Medulla oblongata (tissue), 1 donor: ENCODE measurements around the gene ANKRD55.
"Not testable (repeated sequence)": the region's sequence is repeated elsewhere in the genome, so short reads cannot be mapped to it uniquely, and the experiment has no call there.

Experiments used
- DNase-seq: peaks from one replicate; pipeline ENCODE4 v3.0.0-alpha.2; 2015; ENCODE audit errors: extremely low spot score

ANKRD55 gene

DNA sequence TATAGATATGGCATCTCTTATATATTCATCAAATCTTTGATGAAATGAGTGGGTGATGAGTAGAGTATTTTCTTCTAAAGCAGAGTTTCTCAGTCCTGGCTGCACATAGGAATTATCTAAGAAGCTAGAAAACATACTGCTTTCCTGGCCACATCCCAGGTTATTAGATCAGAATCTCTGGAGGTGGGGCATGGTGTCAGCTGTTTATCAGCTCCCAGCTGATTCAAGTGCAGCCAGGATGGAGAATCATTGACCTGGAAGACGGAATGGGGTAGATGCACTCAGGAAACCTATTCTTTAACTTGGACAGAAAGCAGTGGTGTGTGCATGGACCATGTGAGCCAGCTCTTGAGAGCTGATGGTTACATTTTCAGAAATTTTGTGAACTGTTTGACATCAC, 130.2 kb downstream of the ANKRD55 start:
- no peak for DNase-seq

DNA sequence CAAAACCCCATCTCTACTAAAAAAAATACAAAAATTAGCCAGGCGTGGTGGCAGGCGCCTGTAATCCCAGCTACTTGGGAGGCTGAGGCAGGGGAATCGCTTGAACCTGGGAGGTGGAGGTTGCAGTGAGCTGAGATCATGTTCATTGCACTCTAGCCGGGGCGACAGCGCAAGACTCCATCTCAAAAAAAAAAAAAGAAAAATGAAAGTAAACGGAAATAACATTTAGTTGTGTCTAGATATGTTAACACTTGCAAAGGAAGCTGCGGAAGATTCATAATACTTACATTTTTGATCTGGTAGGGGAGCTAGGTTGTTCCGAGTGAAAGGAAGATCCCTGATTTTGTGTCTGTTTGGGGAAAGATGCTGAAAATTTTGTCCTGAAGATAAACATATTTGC, 130.9 kb downstream of the ANKRD55 start:
- DNase-seq, result not testable (repeated sequence)

DNA sequence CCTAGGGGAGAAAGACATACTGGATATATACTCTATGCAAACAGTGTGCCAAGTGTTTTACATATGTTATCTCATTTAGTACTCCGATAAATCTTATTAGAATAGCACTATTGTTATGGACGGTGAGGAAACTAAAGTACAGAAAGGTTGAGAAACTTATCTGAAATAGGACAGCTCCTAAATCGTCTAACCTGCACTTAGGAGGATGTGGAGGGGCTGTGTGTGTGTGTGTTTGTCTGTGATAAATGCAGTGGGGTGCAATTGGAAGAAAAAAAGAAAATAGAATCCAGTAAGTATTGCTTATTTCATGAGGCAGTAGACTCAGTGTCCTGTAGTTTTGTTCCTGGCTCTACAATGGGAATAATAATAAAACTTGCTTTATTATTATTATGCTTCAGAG, 131.9 kb downstream of the ANKRD55 start:
- DNase-seq, result no peak

- no peak for DNase-seq
These were observed 132.5 kb downstream of the ANKRD55 start for GRCh38 chr5:56100439-56101176.

- DNase-seq, result no peak
These were observed 133.8 kb downstream of the ANKRD55 start for GRCh38 chr5:56099346-56099745.

DNA sequence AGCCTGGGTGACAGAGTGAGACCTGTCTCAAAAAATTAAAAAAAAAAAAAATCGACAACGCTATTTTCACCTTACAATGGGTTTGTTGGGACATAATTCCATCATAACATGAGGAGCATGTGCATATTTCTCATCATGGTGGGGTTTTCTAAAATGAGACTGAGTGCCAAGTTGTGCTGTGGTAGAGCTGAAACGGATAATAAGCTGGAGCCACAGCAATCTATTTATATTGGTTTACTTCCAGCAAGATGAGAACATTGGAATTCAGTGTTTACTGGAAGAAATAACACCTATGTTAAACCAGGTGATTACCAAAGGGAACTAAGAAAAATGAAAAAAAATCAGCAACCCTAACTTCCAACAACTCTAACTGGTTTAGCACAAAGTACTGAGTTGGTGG, 136.1 kb downstream of the ANKRD55 start:
- DNase-seq, result no peak

DNA sequence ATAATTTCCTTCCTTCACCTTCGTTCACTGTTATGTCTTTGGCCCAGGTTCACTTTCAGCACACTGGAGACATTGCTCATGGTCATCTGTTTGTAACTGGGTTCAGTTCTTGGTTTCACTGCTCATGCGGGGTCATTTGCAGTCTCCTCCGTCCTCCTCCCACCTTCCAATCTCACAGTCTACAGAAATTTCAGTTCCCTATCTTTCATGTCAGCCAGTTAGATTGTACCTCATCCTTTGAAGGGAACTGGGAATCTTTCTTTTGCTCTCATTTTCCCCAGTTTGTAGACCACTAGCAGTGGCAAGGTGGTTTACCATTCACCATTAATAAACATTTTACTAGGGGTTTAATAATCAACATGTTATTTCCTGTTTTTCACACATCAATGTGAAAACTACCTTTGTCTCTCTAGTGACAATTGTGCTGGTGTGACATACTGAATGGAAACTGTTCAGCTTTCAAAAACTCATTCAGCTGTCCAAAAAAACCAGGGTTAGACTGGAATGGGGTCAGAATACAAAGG, 137.5 kb downstream of the ANKRD55 start:
- DNase-seq, result peak; percentile 65

DNA sequence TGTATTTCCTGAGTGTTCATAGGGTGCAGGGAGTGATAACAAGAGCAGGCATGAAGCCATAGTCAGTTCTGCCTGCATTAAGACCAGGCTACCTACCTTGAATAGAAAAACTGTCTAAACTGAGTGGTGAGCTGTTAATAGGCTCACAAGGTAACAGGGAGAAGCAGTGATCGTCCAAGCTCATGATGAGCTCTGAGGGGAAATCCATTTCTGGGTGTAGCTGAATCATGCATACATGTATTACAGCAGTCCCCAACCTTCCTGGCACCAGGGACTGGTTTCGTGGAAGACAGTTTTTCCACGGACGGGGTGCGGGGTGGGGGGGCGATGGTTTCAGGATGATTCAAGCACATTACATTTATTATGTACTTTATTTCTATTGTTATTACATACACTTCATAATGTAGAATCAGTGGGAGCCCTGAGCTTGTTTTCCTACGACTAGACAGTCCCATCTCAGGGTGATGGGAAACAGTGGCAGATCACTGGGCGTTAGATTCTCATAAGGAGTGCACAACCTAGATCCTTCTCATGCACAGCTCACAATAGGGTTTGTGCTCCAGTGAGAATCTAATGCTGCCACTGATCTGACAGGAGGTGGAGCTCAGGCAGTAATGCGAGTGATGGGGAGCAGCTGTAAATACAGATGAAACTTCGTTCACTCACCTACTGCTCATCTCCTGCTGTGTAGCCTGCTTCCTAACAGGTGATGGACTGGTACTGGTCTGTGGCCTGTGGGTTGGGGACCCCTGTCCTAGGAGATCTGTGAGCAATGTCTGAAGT, 138.4 kb downstream of the ANKRD55 start:
- no peak for DNase-seq

- DNase-seq, result no peak
These were observed 139.2 kb downstream of the ANKRD55 start for GRCh38 chr5:56093970-56094369.

DNA sequence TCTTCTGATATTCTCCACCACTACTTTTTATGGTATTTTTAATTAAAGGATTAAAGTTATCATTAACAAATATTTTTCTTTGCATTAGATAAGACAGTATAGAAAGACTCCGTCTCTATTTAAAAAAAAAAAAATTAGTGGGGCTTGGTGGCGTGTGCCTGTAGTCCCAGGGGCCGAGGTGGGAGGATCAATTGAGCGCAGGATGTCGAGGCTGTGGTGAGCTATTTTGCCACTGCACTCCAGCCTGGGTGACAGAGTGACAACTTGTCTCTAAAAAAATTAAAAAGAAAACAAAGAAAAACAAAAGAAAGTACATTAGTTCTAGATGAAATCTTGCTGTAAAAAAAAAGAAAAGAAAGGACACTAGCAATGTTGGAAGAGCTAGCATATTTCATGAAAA, 141.0 kb downstream of the ANKRD55 start:
- no peak for DNase-seq

DNA sequence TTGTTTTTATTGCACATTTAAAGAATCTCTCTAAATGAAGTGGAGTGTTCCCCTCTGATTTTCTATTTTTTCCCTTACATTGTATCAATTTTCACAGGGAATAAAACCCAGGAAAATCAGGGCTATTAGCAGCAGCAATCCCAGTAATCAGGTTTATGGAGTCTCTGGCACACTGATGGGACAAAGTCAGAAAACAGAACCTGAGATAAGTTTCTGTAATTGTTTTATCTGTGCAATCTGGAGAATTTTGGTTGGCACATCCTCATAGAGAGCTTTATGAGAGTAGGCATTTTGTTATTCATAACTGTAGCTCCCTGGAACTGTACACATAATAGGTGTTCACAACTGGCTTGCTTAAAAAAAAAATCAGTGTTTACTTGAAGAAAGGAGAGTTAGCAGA, 141.5 kb downstream of the ANKRD55 start:
- DNase-seq, result no peak

GRCh38 chr5:56090793-56091460, 142.2 kb downstream of the ANKRD55 start:
- DNase-seq, result no peak

- no peak for DNase-seq
These were observed 143.9 kb downstream of the ANKRD55 start for GRCh38 chr5:56088967-56089829.

DNA sequence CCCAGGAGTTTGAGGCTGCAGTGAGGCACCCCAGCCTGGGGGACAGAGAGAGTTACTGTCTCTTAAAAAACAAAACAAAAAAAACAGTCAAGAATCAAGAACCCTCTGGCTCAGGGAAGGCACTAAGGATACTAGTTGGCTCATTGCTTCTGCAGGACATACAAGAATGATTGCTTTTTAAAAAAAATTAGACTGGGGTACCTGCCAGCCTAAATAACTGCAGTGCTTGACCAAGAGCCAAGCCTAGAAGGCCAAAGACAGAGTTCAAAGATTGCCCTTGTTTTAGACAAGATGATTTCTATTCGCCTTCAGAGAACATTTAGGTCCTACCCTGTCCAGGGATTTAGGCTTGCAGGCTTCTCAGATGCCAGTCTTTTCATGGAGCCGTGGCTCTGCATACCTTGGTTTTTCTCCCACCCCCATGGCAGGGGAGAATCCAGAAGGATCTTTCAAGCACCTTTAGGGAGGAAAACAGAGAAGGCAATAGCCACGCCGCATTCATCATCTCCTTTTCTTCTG, 144.6 kb downstream of the ANKRD55 start:
- DNase-seq, result no peak

GRCh38 chr5:56085193-56085592, 147.9 kb downstream of the ANKRD55 start:
- DNase-seq, result no peak

DNA sequence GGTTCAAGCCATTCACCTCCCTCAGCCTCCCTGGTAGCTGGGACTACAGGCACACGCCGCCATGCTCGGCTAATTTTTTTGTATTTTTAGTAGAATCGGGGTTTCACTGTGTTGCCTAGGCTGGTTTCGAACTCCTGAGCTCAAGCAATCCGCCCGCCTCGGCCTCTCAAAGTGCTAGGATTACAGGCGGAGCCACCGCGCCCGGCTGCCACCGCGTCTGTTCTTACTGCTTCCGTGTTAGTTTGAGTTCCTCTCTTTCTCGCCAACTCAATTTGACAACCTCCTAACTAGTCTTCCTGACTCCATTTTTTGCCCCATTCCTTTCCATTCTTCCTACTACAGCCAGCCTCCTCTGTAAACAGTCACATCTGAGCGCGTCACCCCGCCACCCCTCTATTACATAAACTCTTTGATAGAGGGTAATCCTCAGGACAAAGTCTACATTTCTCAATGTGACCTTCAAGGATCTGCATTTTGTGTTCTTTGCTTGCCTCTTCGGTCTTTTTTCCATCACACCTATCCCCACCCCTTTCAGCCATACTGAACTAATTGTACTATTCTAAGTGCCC, 149.8 kb downstream of the ANKRD55 start:
- DNase-seq, result no peak

GRCh38 chr5:56081053-56081642, 152.0 kb downstream of the ANKRD55 start:
- not testable (repeated sequence) for DNase-seq

GRCh38 chr5:56080375-56081052, 152.6 kb downstream of the ANKRD55 start:
- no peak for DNase-seq

- not testable (repeated sequence) for DNase-seq
These were observed 154.0 kb downstream of the ANKRD55 start for GRCh38 chr5:56079157-56079500.
